Liver (tissue), 9 donors: ENCODE results near the gene CCM2L. TPM values are rescaled to one million over a fixed set of nuclear protein-coding genes. Genes with fewer than 3 reads are reported as not detected.

Experiments used
- DNase-seq: peaks from one replicate; pipeline ENCODE4 v3.0.0-alpha.2; 2017; ENCODE audit warnings: low spot score
- H3K27ac ChIP-seq, 2 donors: one replicate each; pipeline ENCODE4 v1.7.0; 2013; ENCODE audit warnings: inconsistent platforms in 2 of 2, low read length in 2 of 2, control low read depth in 1 of 2, low read depth in 1 of 2, mild to moderate bottlenecking in 1 of 2
- H3K27me3 ChIP-seq, 4 donors: one replicate each; pipeline versions ENCODE4 v1.6.1 to v1.7.0; 2013; ENCODE audit warnings: low read length in 3 of 4, inconsistent platforms in 1 of 4, mild to moderate bottlenecking in 1 of 4, moderate library complexity in 1 of 4; ENCODE audit not compliant: control insufficient read depth in 4 of 4, insufficient read depth in 4 of 4
- H3K36me3 ChIP-seq, 4 donors: one replicate each; pipeline versions ENCODE4 v1.6.1 to v1.7.0; 2013; ENCODE audit warnings: low read length in 3 of 4, mild to moderate bottlenecking in 3 of 4, low read depth in 1 of 4, moderate library complexity in 1 of 4; ENCODE audit not compliant: control insufficient read depth in 4 of 4, insufficient read depth in 3 of 4
- H3K4me1 ChIP-seq, 4 donors: one replicate each; pipeline versions ENCODE4 v1.6.1 to v1.7.0; 2013; ENCODE audit warnings: low read length in 3 of 4, mild to moderate bottlenecking in 3 of 4, moderate library complexity in 1 of 4; ENCODE audit not compliant: control insufficient read depth in 4 of 4, insufficient read depth in 4 of 4
- H3K4me3 ChIP-seq, 3 donors: one replicate each; pipeline versions ENCODE4 v1.6.1 to v1.7.0; 2013; ENCODE audit warnings: low read length in 3 of 3, control low read depth in 1 of 3, low read depth in 1 of 3, mild to moderate bottlenecking in 1 of 3
- H3K9ac ChIP-seq, 2 donors: one replicate each; pipeline ENCODE4 v1.7.0; 2013; ENCODE audit warnings: low read length in 2 of 2, mild to moderate bottlenecking in 2 of 2, moderate library complexity in 2 of 2, control low read depth in 1 of 2, low read depth in 1 of 2
- H3K9me3 ChIP-seq, 4 donors: one replicate each; pipeline versions ENCODE4 v1.6.1 to v1.7.0; 2013; ENCODE audit warnings: low read length in 3 of 4; ENCODE audit not compliant: control insufficient read depth in 4 of 4
- ATF3 ChIP-seq: IDR thresholded peaks from 2 replicates; pipeline ENCODE4 v1.6.1; 2016; ENCODE audit warnings: antibody characterized with exemption
- CTCF ChIP-seq: fragments of 150-350 bp; IDR thresholded peaks from 2 replicates; pipeline ENCODE4 v1.5.1; 2017; ENCODE audit warnings: improper control_type of control experiment, low read depth, low read length; ENCODE audit not compliant: missing input control
- EGR1 ChIP-seq, 2 donors: IDR thresholded peaks; 2 replicates each; pipeline ENCODE4 v1.6.1; 2016 to 2018; ENCODE audit warnings: antibody characterized with exemption in 2 of 2, low read depth in 2 of 2
- FOXA1 ChIP-seq: IDR thresholded peaks from 2 replicates; pipeline ENCODE4 v1.6.1; 2016; ENCODE audit warnings: antibody characterized with exemption
- FOXA2 ChIP-seq: IDR thresholded peaks from 2 replicates; pipeline ENCODE4 v1.6.1; 2016; ENCODE audit warnings: antibody characterized with exemption
- GABPA ChIP-seq, 2 donors: IDR thresholded peaks in 1 of 2; conservative IDR thresholded peaks in 1 of 2; 2 replicates each; pipeline ENCODE4 v1.6.1; 2016; ENCODE audit warnings: antibody characterized with exemption in 2 of 2, mild to moderate bottlenecking in 1 of 2, moderate library complexity in 1 of 2
- HNF4A ChIP-seq, 2 donors: conservative IDR thresholded peaks; 2 replicates each; pipeline ENCODE4 v1.6.1; 2016; ENCODE audit warnings: antibody characterized with exemption in 2 of 2, mild to moderate bottlenecking in 2 of 2
- HNF4G ChIP-seq: IDR thresholded peaks from 2 replicates; pipeline ENCODE4 v1.6.1; 2016; ENCODE audit warnings: antibody characterized with exemption
- JUND ChIP-seq, 2 donors: IDR thresholded peaks; 2 replicates each; pipeline ENCODE4 v1.6.1; 2016; ENCODE audit warnings: antibody characterized with exemption in 2 of 2
- MAX ChIP-seq: IDR thresholded peaks from 2 replicates; pipeline ENCODE4 v1.6.1; 2016; ENCODE audit warnings: antibody characterized with exemption
- NR2F2 ChIP-seq: IDR thresholded peaks from 2 replicates; pipeline ENCODE4 v1.6.1; 2016; ENCODE audit warnings: antibody characterized with exemption
- RAD21 ChIP-seq, 2 donors: IDR thresholded peaks; 2 replicates each; pipeline ENCODE4 v1.6.1; 2016; ENCODE audit warnings: antibody characterized with exemption in 2 of 2, mild to moderate bottlenecking in 2 of 2
- REST ChIP-seq: IDR thresholded peaks from 2 replicates; pipeline ENCODE4 v1.6.1; 2016; ENCODE audit warnings: antibody characterized with exemption, mild to moderate bottlenecking
- RXRA ChIP-seq, 2 donors: IDR thresholded peaks; 2 replicates each; pipeline ENCODE4 v1.6.1; 2017 to 2018; ENCODE audit warnings: antibody characterized with exemption in 2 of 2, mild to moderate bottlenecking in 1 of 2
- SP1 ChIP-seq: IDR thresholded peaks from 2 replicates; pipeline ENCODE4 v1.6.1; 2018; ENCODE audit warnings: antibody characterized with exemption, mild to moderate bottlenecking
- TAF1 ChIP-seq: conservative IDR thresholded peaks from 2 replicates; pipeline ENCODE4 v1.6.1; 2016; ENCODE audit warnings: antibody characterized with exemption, mild to moderate bottlenecking
- YY1 ChIP-seq: IDR thresholded peaks from 2 replicates; pipeline ENCODE4 v1.6.1; 2016; ENCODE audit warnings: antibody characterized with exemption, mild to moderate bottlenecking
- ZBTB33 ChIP-seq: IDR thresholded peaks from 2 replicates; pipeline ENCODE4 v1.6.1; 2016; ENCODE audit warnings: antibody characterized with exemption
- WGBS: extraction: QIAGEN DNeasy Blood & Tissue Kit; methylation state at CpG from one replicate; pipeline ENCODE4 v1.1.7; 2013; 5-methylcytosine and 5-hydroxymethylcytosine counted together
- polyA plus RNA-seq, 2 donors: library from polyadenylated mRNA; stranded (reverse) in 1 of 2; unstranded in 1 of 2; fragments of 200-250 nt in 1 of 2; fragments of >200 nt in 1 of 2; fragmentation: Nextera tagmentation in 1 of 2; extraction: Ambion mirVana in 1 of 2; gene quantifications; one replicate each; pipeline versions ENCODE4 v1.2.1 to v1.2.3, GENCODE V29; 2013 to 2015
- total RNA-seq, 2 donors: library from RNA; depleted of rRNA; stranded (reverse); fragments of >200 nt; gene quantifications; one replicate each; pipeline ENCODE4 v1.2.3, GENCODE V29; 2014
- donor health status: healthy.
- donor health status: healthy.
- donor health status: healthy.
- donor health status: healthy.
- donor health status: healthy.

CCM2L gene
- total and polyA plus RNA-seq, 4 donors = 0.31 to 2.1 (median 1.2) TPM

- Histone ChIP-seq H3K9me3 (no peaks in the 10 kb centered on the region), H3K9ac (no peak overlapping the region), H3K27ac (no peak overlapping the region), H3K4me3 (no peak overlapping the region), H3K36me3 (no peaks in the 10 kb centered on the region), H3K27me3 (peaks cover 0 to 2% (median 0%) of the 10 kb centered on the region in 4 donors), H3K4me1 (peaks cover 0 to 2% (median 0%) of the 10 kb centered on the region in 4 donors)
- no peak for TF ChIP-seq MAX
- TF ChIP-seq RXRA (IDR thresholded peaks at IDR 0.05) = no peak
- 75% methylated on average over 2 of the region's 2 CpGs for WGBS
- no peak for DNase-seq
Observed at GRCh38 chr20:31992086-31992485, 18.2 kb upstream of the CCM2L start.

GRCh38 chr20:31996996-31997395, 13.2 kb upstream of the CCM2L start:
- Histone ChIP-seq H3K9me3 (no peaks in the 10 kb centered on the region), H3K4me3 (no peak overlapping the region), H3K4me1 (peaks cover 0 to 2% (median 0%) of the 10 kb centered on the region in 4 donors), H3K27ac (no peak overlapping the region), H3K36me3 (no peaks in the 10 kb centered on the region), H3K9ac (no peak overlapping the region), H3K27me3 (peaks cover 0 to 2% (median 0%) of the 10 kb centered on the region in 4 donors)
- TF ChIP-seq RAD21 (IDR thresholded peaks at IDR 0.05) (no peak), ZBTB33 (no peak), EGR1 (IDR thresholded peaks at IDR 0.05; ENCODE audit: low read depth in 2 of 2) (no peak), FOXA2 (no peak), NR2F2 (no peak), REST (no peak), TAF1 (no peak), FOXA1 (no peak), YY1 (no peak), SP1 (no peak), ATF3 (no peak), JUND (IDR thresholded peaks at IDR 0.05) (no peak), GABPA (IDR thresholded peaks at IDR 0.05 in 1 of 2, conservative IDR thresholded peaks at IDR 0.05 in 1 of 2) (no peak), HNF4G (no peak), RXRA (IDR thresholded peaks at IDR 0.05) (no peak), HNF4A (conservative IDR thresholded peaks at IDR 0.05) (no peak), MAX (no peak), CTCF (no peak)
- 94% methylated on average over 18 of the region's 18 CpGs for WGBS
- DNase-seq = no peak
